Gastroesophageal sphincter (tissue), 4 donors: Measurements from ENCODE around the gene PPFIA3. TPM values are rescaled to one million over a fixed set of nuclear protein-coding genes. Genes with fewer than 3 reads are reported as not detected.

Source experiments
- ATAC-seq: fragments of 150-250 bp; one replicate; pipeline ENCODE4 v1.9.1; 2016; ENCODE audit warnings: mild to moderate bottlenecking, moderate library complexity
- H3K27ac ChIP-seq, 4 donors: fragments of 200-600 bp; sonication (generic) in 3 of 4; 1 replicate in 3 of 4; 2 replicates in 1 of 4; pipeline ENCODE4 v1.5.1; 2016 to 2019
- H3K27me3 ChIP-seq: fragments of 200-600 bp; sonication (generic); one replicate; pipeline ENCODE4 v1.5.1; 2019
- H3K36me3 ChIP-seq, 2 donors: fragments of 200-600 bp; sonication (generic); one replicate each; pipeline ENCODE4 v1.5.1; 2019; ENCODE audit warnings: control low read depth in 1 of 2
- H3K4me1 ChIP-seq, 3 donors: fragments of 200-600 bp; sonication (generic); 1 replicate in 2 of 3; 2 replicates in 1 of 3; pipeline ENCODE4 v1.5.1; 2016 to 2019; ENCODE audit warnings: control low read depth in 2 of 3
- H3K4me3 ChIP-seq, 2 donors: fragments of 200-600 bp; sonication (generic); one replicate each; pipeline ENCODE4 v1.5.1; 2019; ENCODE audit warnings: mild to moderate bottlenecking in 1 of 2, moderate library complexity in 1 of 2
- H3K9me3 ChIP-seq, 3 donors: fragments of 200-600 bp; sonication (generic); one replicate each; pipeline ENCODE4 v1.5.1; 2017 to 2019; ENCODE audit warnings: control low read depth in 2 of 3
- EP300 ChIP-seq: sonication (generic); formaldehyde crosslinking; IDR thresholded peaks from one replicate; pipeline ENCODE4 v1.6.1; 2017; ENCODE audit warnings: antibody characterized with exemption, mild to moderate bottlenecking
- POLR2A ChIP-seq, 2 donors: fragments of 450-650 bp; IDR thresholded peaks; one replicate each; pipeline ENCODE4 v1.6.1; 2017; ENCODE audit warnings: antibody characterized with exemption in 2 of 2, mild to moderate bottlenecking in 2 of 2, moderate library complexity in 1 of 2
- POLR2AphosphoS5 ChIP-seq: sonication (generic); formaldehyde crosslinking; IDR thresholded peaks from one replicate; pipeline ENCODE4 v1.6.1; 2017; ENCODE audit warnings: antibody characterized with exemption
- WGBS, 2 donors: methylation state at CpG; one replicate each; pipeline ENCODE4 v1.1.5; 2018; ENCODE audit warnings: low coverage in 1 of 2; 5-methylcytosine and 5-hydroxymethylcytosine counted together
- total RNA-seq, 4 donors: library from RNA; depleted of rRNA; stranded (reverse); fragments of >200 nt; gene quantifications; one replicate each; pipeline ENCODE4 v1.1.0, GENCODE V29; 2016
- TF ChIP-seq, protein P1 (sequence below), 4 experiments: fragments of 200-600 bp in 2 of 4; fragments of 450-650 bp in 2 of 4; sonication (generic) in 1 of 4; IDR thresholded peaks; one replicate each; pipeline ENCODE4 v1.5.1; 2017 to 2019; ENCODE audit warnings: antibody characterized with exemption in 4 of 4, mild to moderate bottlenecking in 2 of 4, moderate library complexity in 2 of 4

PPFIA3 gene
- total RNA-seq, 4 donors from 2014 or later = 3.6 to 7.6 (median 5.0) TPM

DNA sequence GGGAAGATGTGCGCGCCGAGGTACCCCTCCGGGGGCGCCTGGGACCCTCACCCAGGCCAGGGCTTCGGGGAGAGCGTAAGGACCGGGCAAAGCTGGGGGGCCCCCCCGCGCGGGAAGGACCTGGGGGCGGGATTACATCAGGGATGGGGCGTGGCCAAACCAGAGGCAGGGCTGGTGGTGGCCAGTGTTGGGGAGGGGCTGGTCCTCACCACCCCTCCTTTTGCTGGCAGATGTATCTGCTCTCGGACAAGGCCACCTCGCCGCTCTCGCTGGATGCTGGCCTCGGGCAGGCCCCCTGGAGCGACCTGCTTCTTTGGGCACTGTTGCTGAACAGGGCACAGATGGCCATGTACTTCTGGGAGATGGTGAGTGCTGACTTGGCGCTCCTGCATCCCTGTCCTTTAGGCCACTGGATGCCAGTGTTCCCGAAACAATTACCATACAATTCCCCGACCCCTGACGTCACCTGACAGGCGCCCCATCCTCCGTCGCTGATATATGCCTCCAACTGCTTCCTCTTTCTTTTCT, 63.6 kb downstream of the PPFIA3 start:
- Histone ChIP-seq H3K36me3 (peaks cover 0 to 82% of the 10 kb centered on the region in 2 donors), H3K4me1 (no peaks in the 10 kb centered on the region), H3K27me3 (no peaks in the 10 kb centered on the region), H3K27ac (no peak overlapping the region), H3K9me3 (no peaks in the 10 kb centered on the region), H3K4me3 (no peak overlapping the region)
- TF ChIP-seq, protein P1, sequence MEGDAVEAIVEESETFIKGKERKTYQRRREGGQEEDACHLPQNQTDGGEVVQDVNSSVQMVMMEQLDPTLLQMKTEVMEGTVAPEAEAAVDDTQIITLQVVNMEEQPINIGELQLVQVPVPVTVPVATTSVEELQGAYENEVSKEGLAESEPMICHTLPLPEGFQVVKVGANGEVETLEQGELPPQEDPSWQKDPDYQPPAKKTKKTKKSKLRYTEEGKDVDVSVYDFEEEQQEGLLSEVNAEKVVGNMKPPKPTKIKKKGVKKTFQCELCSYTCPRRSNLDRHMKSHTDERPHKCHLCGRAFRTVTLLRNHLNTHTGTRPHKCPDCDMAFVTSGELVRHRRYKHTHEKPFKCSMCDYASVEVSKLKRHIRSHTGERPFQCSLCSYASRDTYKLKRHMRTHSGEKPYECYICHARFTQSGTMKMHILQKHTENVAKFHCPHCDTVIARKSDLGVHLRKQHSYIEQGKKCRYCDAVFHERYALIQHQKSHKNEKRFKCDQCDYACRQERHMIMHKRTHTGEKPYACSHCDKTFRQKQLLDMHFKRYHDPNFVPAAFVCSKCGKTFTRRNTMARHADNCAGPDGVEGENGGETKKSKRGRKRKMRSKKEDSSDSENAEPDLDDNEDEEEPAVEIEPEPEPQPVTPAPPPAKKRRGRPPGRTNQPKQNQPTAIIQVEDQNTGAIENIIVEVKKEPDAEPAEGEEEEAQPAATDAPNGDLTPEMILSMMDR (IDR thresholded peaks at IDR 0.05) = no peak
- no peak for TF ChIP-seq POLR2A (IDR thresholded peaks at IDR 0.05)
- TF ChIP-seq POLR2AphosphoS5 = no peak
- no peak for TF ChIP-seq EP300
- 74 to 93% methylated on average over 3 to 7 of the region's 26 CpGs for WGBS, 2 donors
- no peak for ATAC-seq

- H3K9me3 ChIP-seq = no peaks in the 10 kb centered on the region
- H3K4me3 ChIP-seq = no peak overlapping the region
- no peaks in the 10 kb centered on the region for H3K4me1 ChIP-seq
- H3K27ac ChIP-seq = no peak overlapping the region
- no peaks in the 10 kb centered on the region for H3K27me3 ChIP-seq
- TF ChIP-seq POLR2A (IDR thresholded peaks at IDR 0.05) (no peak), EP300 (no peak), POLR2AphosphoS5 (no peak)
- TF ChIP-seq, protein P1 (IDR thresholded peaks at IDR 0.05) = no peak
- H3K36me3 ChIP-seq = peaks cover 0 to 98% of the 10 kb centered on the region in 2 donors
- no peak for ATAC-seq
- WGBS, 2 donors = 79 to 90% methylated on average over 2 to 5 of the region's 5 CpGs
Observed at GRCh38 chr19:49186108-49186507, 66.8 kb downstream of the PPFIA3 start.

DNA sequence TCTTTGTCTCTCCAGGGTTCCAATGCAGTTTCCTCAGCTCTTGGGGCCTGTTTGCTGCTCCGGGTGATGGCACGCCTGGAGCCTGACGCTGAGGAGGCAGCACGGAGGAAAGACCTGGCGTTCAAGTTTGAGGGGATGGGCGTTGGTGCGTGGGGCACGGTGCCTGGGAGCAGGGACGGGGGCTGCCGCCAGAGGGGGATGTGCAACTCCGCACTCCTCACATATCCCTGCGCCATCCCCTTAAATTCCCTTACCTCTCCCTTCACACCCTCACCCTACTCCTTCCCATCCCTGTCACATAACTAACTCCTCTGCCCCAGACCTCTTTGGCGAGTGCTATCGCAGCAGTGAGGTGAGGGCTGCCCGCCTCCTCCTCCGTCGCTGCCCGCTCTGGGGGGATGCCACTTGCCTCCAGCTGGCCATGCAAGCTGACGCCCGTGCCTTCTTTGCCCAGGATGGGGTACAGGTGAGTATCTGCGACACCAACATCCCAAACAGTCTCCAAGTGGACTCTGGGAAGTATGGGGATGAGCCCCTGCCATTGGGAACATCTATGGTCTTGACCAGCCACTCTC, 69.4 kb downstream of the PPFIA3 start:
- H3K4me1 ChIP-seq = no peaks in the 10 kb centered on the region
- no peak overlapping the region for H3K27ac ChIP-seq
- peaks cover 0 to 98% of the 10 kb centered on the region in 2 donors for H3K36me3 ChIP-seq
- H3K9me3 ChIP-seq = no peaks in the 10 kb centered on the region
- WGBS, 2 donors = 64 to 84% methylated on average over 12 to 14 of the region's 21 CpGs
- no peak overlapping the region for H3K4me3 ChIP-seq
- ATAC-seq = no peak
- TF ChIP-seq POLR2A (IDR thresholded peaks at IDR 0.05) = no peak
- no peak for TF ChIP-seq POLR2AphosphoS5
- no peak for TF ChIP-seq EP300
- TF ChIP-seq, protein P1 (IDR thresholded peaks at IDR 0.05) = no peak
- H3K27me3 ChIP-seq = no peaks in the 10 kb centered on the region

GRCh38 chr19:49189259-49189658, 69.9 kb downstream of the PPFIA3 start:
- H3K36me3 ChIP-seq = peaks cover 0 to 98% of the 10 kb centered on the region in 2 donors
- no peaks in the 10 kb centered on the region for H3K9me3 ChIP-seq

More at GRCh38 chr19:49189259-49189658, 69.9 kb downstream of the PPFIA3 start:
- Histone ChIP-seq H3K27me3 (no peaks in the 10 kb centered on the region), H3K4me1 (no peaks in the 10 kb centered on the region), H3K4me3 (no peak overlapping the region), H3K27ac (no peak overlapping the region)
- 78 to 83% methylated on average over 2 to 5 of the region's 5 CpGs for WGBS, 2 donors
- ATAC-seq = no peak
- TF ChIP-seq, protein P1 (IDR thresholded peaks at IDR 0.05) = no peak
- TF ChIP-seq POLR2AphosphoS5 (no peak), POLR2A (IDR thresholded peaks at IDR 0.05) (no peak), EP300 (no peak)
